Liver (tissue), 9 donors: ENCODE results near the gene NLRP12. TPM values are rescaled to one million over a fixed set of nuclear protein-coding genes. Genes with fewer than 3 reads are reported as not detected.
A peak's percentile ranks its signal among the peaks of the same experiment; 100 is the strongest.

Experiments
- DNase-seq: peaks from one replicate; pipeline ENCODE4 v3.0.0-alpha.2; 2017; ENCODE audit warnings: low spot score
- H3K27ac ChIP-seq, 2 donors: one replicate each; pipeline ENCODE4 v1.7.0; 2013; ENCODE audit warnings: inconsistent platforms in 2 of 2, low read length in 2 of 2, control low read depth in 1 of 2, low read depth in 1 of 2, mild to moderate bottlenecking in 1 of 2
- H3K27me3 ChIP-seq, 4 donors: one replicate each; pipeline versions ENCODE4 v1.6.1 to v1.7.0; 2013; ENCODE audit warnings: low read length in 3 of 4, inconsistent platforms in 1 of 4, mild to moderate bottlenecking in 1 of 4, moderate library complexity in 1 of 4; ENCODE audit not compliant: control insufficient read depth in 4 of 4, insufficient read depth in 4 of 4
- H3K36me3 ChIP-seq, 4 donors: one replicate each; pipeline versions ENCODE4 v1.6.1 to v1.7.0; 2013; ENCODE audit warnings: low read length in 3 of 4, mild to moderate bottlenecking in 3 of 4, low read depth in 1 of 4, moderate library complexity in 1 of 4; ENCODE audit not compliant: control insufficient read depth in 4 of 4, insufficient read depth in 3 of 4
- H3K4me1 ChIP-seq, 4 donors: one replicate each; pipeline versions ENCODE4 v1.6.1 to v1.7.0; 2013; ENCODE audit warnings: low read length in 3 of 4, mild to moderate bottlenecking in 3 of 4, moderate library complexity in 1 of 4; ENCODE audit not compliant: control insufficient read depth in 4 of 4, insufficient read depth in 4 of 4
- H3K4me3 ChIP-seq, 3 donors: one replicate each; pipeline versions ENCODE4 v1.6.1 to v1.7.0; 2013; ENCODE audit warnings: low read length in 3 of 3, control low read depth in 1 of 3, low read depth in 1 of 3, mild to moderate bottlenecking in 1 of 3
- H3K9ac ChIP-seq, 2 donors: one replicate each; pipeline ENCODE4 v1.7.0; 2013; ENCODE audit warnings: low read length in 2 of 2, mild to moderate bottlenecking in 2 of 2, moderate library complexity in 2 of 2, control low read depth in 1 of 2, low read depth in 1 of 2
- H3K9me3 ChIP-seq, 4 donors: one replicate each; pipeline versions ENCODE4 v1.6.1 to v1.7.0; 2013; ENCODE audit warnings: low read length in 3 of 4; ENCODE audit not compliant: control insufficient read depth in 4 of 4
- EGR1 ChIP-seq, 2 donors: IDR thresholded peaks; 2 replicates each; pipeline ENCODE4 v1.6.1; 2016 to 2018; ENCODE audit warnings: antibody characterized with exemption in 2 of 2, low read depth in 2 of 2
- FOXA1 ChIP-seq: IDR thresholded peaks from 2 replicates; pipeline ENCODE4 v1.6.1; 2016; ENCODE audit warnings: antibody characterized with exemption
- FOXA2 ChIP-seq: IDR thresholded peaks from 2 replicates; pipeline ENCODE4 v1.6.1; 2016; ENCODE audit warnings: antibody characterized with exemption
- GABPA ChIP-seq, 2 donors: IDR thresholded peaks in 1 of 2; conservative IDR thresholded peaks in 1 of 2; 2 replicates each; pipeline ENCODE4 v1.6.1; 2016; ENCODE audit warnings: antibody characterized with exemption in 2 of 2, mild to moderate bottlenecking in 1 of 2, moderate library complexity in 1 of 2
- HNF4A ChIP-seq, 2 donors: conservative IDR thresholded peaks; 2 replicates each; pipeline ENCODE4 v1.6.1; 2016; ENCODE audit warnings: antibody characterized with exemption in 2 of 2, mild to moderate bottlenecking in 2 of 2
- HNF4G ChIP-seq: IDR thresholded peaks from 2 replicates; pipeline ENCODE4 v1.6.1; 2016; ENCODE audit warnings: antibody characterized with exemption
- JUND ChIP-seq, 2 donors: IDR thresholded peaks; 2 replicates each; pipeline ENCODE4 v1.6.1; 2016; ENCODE audit warnings: antibody characterized with exemption in 2 of 2
- NR2F2 ChIP-seq: IDR thresholded peaks from 2 replicates; pipeline ENCODE4 v1.6.1; 2016; ENCODE audit warnings: antibody characterized with exemption
- RAD21 ChIP-seq, 2 donors: IDR thresholded peaks; 2 replicates each; pipeline ENCODE4 v1.6.1; 2016; ENCODE audit warnings: antibody characterized with exemption in 2 of 2, mild to moderate bottlenecking in 2 of 2
- RXRA ChIP-seq, 2 donors: IDR thresholded peaks; 2 replicates each; pipeline ENCODE4 v1.6.1; 2017 to 2018; ENCODE audit warnings: antibody characterized with exemption in 2 of 2, mild to moderate bottlenecking in 1 of 2
- SP1 ChIP-seq: IDR thresholded peaks from 2 replicates; pipeline ENCODE4 v1.6.1; 2018; ENCODE audit warnings: antibody characterized with exemption, mild to moderate bottlenecking
- TAF1 ChIP-seq: conservative IDR thresholded peaks from 2 replicates; pipeline ENCODE4 v1.6.1; 2016; ENCODE audit warnings: antibody characterized with exemption, mild to moderate bottlenecking
- YY1 ChIP-seq: IDR thresholded peaks from 2 replicates; pipeline ENCODE4 v1.6.1; 2016; ENCODE audit warnings: antibody characterized with exemption, mild to moderate bottlenecking
- ZBTB33 ChIP-seq: IDR thresholded peaks from 2 replicates; pipeline ENCODE4 v1.6.1; 2016; ENCODE audit warnings: antibody characterized with exemption
- WGBS: extraction: QIAGEN DNeasy Blood & Tissue Kit; methylation state at CpG from one replicate; pipeline ENCODE4 v1.1.7; 2013; 5-methylcytosine and 5-hydroxymethylcytosine counted together
- polyA plus RNA-seq, 2 donors: library from polyadenylated mRNA; stranded (reverse) in 1 of 2; unstranded in 1 of 2; fragments of 200-250 nt in 1 of 2; fragments of >200 nt in 1 of 2; fragmentation: Nextera tagmentation in 1 of 2; extraction: Ambion mirVana in 1 of 2; gene quantifications; one replicate each; pipeline versions ENCODE4 v1.2.1 to v1.2.3, GENCODE V29; 2013 to 2015
- total RNA-seq, 2 donors: library from RNA; depleted of rRNA; stranded (reverse); fragments of >200 nt; gene quantifications; one replicate each; pipeline ENCODE4 v1.2.3, GENCODE V29; 2014
- TF ChIP-seq, protein P1 (sequence below): fragments of 150-350 bp; IDR thresholded peaks from 2 replicates; pipeline ENCODE4 v1.5.1; 2017; ENCODE audit warnings: improper control_type of control experiment, low read depth, low read length; ENCODE audit not compliant: missing input control
- TF ChIP-seq, protein P2 (sequence below): IDR thresholded peaks from 2 replicates; pipeline ENCODE4 v1.6.1; 2016; ENCODE audit warnings: antibody characterized with exemption
- TF ChIP-seq, protein P3 (sequence below): IDR thresholded peaks from 2 replicates; pipeline ENCODE4 v1.6.1; 2016; ENCODE audit warnings: antibody characterized with exemption
- TF ChIP-seq, protein P4 (sequence below): IDR thresholded peaks from 2 replicates; pipeline ENCODE4 v1.6.1; 2016; ENCODE audit warnings: antibody characterized with exemption, mild to moderate bottlenecking
- donor health status: healthy.
- donor health status: healthy.
- donor health status: healthy.
- donor health status: healthy.
- donor health status: healthy.

Gene NLRP12
- total and polyA plus RNA-seq, 4 donors: 0.10 to 1.8 (median 0.58) TPM

GRCh38 chr19:53865918-53866864 lies 42.1 kb upstream of the NLRP12 start:
- H3K9ac ChIP-seq: no peak overlapping the region
- no peaks in the 10 kb centered on the region for H3K9me3 ChIP-seq
- WGBS: 39% methylated on average over 50 of the region's 50 CpGs
- no peaks in the 10 kb centered on the region for H3K27me3 ChIP-seq
- H3K4me3 ChIP-seq: peak overlapping the region in 1 of 3 donors; percentile 28
- H3K4me1 ChIP-seq: peaks cover 3 to 21% (median 13%) of the 10 kb centered on the region in 4 donors
- TF ChIP-seq SP1 (no peak), JUND (IDR thresholded peaks at IDR 0.05) (no peak), ZBTB33 (no peak), RAD21 (IDR thresholded peaks at IDR 0.05) (no peak), EGR1 (IDR thresholded peaks at IDR 0.05; ENCODE audit: low read depth in 2 of 2) (no peak), TAF1 (no peak), RXRA (IDR thresholded peaks at IDR 0.05) (no peak), FOXA2 (no peak), FOXA1 (no peak), NR2F2 (no peak), YY1 (no peak), GABPA (IDR thresholded peaks at IDR 0.05 in 1 of 2, conservative IDR thresholded peaks at IDR 0.05 in 1 of 2) (no peak), HNF4G (no peak), HNF4A (conservative IDR thresholded peaks at IDR 0.05) (no peak)
- TF ChIP-seq, protein P1, sequence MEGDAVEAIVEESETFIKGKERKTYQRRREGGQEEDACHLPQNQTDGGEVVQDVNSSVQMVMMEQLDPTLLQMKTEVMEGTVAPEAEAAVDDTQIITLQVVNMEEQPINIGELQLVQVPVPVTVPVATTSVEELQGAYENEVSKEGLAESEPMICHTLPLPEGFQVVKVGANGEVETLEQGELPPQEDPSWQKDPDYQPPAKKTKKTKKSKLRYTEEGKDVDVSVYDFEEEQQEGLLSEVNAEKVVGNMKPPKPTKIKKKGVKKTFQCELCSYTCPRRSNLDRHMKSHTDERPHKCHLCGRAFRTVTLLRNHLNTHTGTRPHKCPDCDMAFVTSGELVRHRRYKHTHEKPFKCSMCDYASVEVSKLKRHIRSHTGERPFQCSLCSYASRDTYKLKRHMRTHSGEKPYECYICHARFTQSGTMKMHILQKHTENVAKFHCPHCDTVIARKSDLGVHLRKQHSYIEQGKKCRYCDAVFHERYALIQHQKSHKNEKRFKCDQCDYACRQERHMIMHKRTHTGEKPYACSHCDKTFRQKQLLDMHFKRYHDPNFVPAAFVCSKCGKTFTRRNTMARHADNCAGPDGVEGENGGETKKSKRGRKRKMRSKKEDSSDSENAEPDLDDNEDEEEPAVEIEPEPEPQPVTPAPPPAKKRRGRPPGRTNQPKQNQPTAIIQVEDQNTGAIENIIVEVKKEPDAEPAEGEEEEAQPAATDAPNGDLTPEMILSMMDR: no peak
- TF ChIP-seq, protein P2, sequence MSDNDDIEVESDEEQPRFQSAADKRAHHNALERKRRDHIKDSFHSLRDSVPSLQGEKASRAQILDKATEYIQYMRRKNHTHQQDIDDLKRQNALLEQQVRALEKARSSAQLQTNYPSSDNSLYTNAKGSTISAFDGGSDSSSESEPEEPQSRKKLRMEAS: no peak
- TF ChIP-seq, protein P3, sequence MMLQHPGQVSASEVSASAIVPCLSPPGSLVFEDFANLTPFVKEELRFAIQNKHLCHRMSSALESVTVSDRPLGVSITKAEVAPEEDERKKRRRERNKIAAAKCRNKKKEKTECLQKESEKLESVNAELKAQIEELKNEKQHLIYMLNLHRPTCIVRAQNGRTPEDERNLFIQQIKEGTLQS: no peak
- TF ChIP-seq, protein P4, sequence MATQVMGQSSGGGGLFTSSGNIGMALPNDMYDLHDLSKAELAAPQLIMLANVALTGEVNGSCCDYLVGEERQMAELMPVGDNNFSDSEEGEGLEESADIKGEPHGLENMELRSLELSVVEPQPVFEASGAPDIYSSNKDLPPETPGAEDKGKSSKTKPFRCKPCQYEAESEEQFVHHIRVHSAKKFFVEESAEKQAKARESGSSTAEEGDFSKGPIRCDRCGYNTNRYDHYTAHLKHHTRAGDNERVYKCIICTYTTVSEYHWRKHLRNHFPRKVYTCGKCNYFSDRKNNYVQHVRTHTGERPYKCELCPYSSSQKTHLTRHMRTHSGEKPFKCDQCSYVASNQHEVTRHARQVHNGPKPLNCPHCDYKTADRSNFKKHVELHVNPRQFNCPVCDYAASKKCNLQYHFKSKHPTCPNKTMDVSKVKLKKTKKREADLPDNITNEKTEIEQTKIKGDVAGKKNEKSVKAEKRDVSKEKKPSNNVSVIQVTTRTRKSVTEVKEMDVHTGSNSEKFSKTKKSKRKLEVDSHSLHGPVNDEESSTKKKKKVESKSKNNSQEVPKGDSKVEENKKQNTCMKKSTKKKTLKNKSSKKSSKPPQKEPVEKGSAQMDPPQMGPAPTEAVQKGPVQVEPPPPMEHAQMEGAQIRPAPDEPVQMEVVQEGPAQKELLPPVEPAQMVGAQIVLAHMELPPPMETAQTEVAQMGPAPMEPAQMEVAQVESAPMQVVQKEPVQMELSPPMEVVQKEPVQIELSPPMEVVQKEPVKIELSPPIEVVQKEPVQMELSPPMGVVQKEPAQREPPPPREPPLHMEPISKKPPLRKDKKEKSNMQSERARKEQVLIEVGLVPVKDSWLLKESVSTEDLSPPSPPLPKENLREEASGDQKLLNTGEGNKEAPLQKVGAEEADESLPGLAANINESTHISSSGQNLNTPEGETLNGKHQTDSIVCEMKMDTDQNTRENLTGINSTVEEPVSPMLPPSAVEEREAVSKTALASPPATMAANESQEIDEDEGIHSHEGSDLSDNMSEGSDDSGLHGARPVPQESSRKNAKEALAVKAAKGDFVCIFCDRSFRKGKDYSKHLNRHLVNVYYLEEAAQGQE: no peak
- no peak for DNase-seq
- H3K27ac ChIP-seq: peak overlapping the region; percentile 49 to 76
- H3K36me3 ChIP-seq: no peaks in the 10 kb centered on the region
